HG03442 (cell line): ENCODE results near the gene ROBO1.

Experiments
- ATAC-seq: cut with Tn5 transposase; IDR thresholded peaks from one replicate; pipeline ENCODE4 v1.9.1; 2021; ENCODE audit warnings: mild to moderate bottlenecking, moderate library complexity; ENCODE audit not compliant: unreplicated experiment

The ROBO1 gene

DNA sequence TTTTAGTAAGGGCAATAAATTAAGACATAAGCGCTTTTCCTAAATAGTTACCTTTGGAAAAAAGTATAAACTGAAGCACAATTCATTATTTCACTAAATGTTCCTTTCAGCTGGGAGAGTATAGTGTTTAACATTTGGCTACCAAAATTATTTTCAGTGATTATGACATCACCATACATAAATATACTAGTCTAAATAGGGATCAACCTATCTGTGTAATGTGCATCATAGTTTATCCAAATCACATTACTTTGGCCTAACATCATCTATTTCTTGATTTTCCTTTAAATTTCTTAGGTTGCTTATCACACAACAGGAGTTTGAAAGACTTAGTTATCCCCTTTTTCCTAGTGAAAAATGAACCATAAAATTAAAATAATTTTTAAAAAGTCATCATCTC lies 738.9 kb downstream of the ROBO1 start:
- no peak for ATAC-seq

DNA sequence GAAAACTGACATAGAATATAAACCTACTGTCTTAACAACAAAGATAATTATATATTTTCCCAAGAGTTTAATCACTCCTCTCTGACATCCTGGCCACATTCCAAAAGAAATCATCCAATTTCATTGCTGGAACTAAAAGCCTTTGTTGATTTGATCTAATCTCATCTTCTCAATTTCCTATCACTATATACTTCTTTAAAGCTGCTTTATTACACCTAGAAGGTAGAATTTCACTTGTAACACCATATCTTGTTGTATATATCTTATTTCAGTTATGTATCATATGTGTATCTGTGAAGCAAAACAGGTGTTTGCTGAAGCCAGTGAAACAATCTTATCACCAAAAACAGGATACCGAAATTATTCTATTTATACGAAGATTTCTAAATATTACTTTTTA lies 740.2 kb downstream of the ROBO1 start:
- ATAC-seq, result no peak

DNA sequence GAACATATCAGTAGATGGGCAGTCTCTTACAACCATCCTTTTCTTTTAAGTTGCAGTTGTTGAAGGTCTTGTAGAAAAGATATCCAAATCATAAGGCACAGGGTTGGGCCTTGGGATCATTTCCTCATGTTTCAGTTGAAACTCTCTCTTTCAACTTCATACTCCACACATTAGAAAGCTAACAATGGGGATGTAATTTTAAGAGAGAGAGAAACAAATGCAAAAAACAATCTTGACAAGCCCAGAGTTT lies 747.9 kb downstream of the ROBO1 start:
- ATAC-seq, result no peak

DNA sequence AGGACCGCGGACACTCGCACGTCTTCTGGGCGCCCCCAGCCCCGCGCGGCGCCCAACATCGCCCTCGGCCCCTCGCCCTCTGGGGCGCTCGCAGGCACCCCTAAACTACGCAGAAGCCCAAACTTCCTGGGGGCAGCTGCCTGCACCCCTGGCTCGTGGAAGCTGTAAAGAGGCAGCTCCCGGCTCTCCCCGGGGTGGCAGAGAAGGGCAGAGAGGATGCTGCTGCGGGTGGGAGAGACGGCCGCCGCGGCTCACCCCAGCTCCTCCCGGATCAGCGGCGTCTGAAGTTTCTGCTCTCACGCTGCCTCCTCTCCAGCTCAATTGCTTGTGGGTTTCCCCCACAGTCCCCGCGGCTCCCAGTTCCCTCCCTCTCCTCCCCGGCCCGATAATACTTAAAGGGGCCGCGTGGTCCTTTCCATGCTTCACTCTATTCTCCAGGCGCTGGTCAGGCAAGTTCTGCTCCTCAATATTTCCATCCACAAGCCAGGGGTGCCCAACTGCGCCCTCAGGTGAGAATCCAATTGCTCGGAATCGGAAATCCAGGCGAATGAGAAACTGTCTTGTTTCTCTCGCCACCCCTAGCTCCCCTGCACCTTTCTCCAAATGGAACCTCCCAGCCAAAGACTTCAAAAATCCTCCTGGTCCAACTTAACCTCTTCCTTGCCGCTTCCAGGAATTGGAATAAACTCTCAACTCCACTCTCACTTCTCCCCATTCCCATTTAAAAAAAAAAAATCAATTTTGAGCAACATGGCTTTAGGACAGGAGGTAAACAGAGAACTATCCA lies 748.5 kb downstream of the ROBO1 start:
- no peak for ATAC-seq

DNA sequence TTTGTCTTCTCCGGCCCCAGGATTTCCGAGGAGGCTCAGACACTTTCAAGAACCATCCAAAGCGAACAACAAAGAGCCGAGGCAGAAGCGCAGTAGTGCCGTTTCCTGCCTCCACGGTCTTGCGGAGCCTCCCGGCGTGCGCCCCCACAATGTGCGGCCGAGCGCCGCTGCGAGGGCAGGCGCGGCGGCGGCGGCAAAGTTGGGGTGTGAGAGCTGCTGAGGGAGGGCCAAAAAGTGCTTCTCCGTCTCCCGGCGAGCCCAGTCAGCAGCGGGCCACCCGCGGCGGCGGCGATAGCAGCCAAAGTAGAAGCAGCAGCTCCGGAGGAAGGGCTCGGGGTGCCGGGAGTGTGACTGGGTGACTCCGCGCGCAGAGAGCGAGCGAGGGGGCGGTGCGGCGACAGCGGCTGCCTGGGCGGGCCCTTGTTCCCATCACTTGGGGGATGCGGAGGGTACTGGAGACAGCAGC lies 749.1 kb downstream of the ROBO1 start:
- ATAC-seq, result no peak

DNA sequence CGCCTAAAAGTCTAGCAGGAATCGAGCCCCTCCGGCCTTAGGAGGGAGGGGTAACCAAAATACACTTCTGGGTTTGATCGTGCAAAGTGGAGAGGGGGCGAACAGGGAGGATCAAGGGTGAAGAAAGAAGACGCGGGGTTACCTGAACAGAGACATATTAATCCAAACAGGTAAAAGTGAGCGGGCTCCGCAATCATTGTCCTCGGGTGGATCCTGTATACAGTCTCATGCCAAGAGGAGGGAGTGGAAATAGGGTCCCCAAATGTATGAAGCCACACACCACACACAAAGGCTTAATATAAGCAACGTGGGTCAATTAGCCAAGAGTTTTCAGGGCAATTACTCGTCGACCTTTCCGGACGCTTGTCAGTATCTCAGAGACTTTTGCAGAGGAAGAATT lies 749.5 kb downstream of the ROBO1 start:
- no peak for ATAC-seq

DNA sequence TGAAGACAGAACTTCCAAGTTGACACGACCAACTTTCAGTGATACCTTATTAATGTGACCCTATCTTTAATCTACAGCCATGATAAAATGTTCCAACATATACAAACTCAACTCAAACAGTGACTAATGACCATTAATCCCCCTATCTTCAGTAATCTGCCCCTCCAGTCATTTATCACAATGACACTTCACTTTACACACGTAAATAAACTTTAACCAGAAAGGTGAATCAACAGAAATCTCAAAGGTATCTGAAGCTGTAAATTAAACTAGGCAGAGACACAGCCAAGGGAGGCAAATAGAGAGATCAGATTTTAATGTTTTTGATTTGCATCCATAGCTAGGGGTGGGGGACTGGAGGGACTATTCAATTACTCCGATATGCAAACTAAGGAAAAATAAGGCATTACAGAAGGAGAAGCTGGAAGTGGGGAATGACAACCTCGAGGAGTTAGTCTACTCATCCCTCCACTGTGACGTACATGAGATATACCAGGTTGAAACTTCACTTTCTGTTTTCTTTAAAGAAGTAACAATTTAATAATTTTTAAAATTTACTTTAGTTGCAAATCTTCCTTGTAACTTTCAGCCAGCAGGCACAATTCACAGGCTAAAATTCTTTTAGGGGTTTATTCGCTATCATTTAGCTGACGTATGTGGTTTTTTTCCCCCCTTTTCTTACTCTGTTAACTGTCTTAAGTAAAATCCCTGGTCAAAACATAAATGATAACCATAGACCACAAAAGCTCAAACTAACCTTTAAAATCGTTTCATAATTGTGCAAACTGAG lies 751.0 kb downstream of the ROBO1 start:
- ATAC-seq, result no peak

DNA sequence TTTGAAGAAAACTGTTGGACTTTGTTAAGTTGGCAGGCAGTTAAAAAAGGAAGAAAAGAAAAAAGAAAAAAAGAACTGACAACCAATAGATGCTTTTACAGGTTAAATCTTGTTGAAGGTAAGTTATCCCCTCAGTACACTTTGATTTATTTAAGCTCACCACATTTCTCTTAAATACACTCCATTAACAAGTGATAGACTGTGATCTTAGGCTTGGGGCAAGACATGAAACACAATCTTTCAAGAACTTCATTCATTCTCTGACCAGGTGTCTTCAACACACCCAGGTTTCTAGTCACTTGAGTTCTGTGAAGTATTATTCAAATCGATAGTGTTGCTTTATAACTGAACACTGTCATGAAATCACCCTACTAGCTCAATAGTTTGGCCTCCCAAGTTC lies 751.9 kb downstream of the ROBO1 start:
- ATAC-seq, result no peak

DNA sequence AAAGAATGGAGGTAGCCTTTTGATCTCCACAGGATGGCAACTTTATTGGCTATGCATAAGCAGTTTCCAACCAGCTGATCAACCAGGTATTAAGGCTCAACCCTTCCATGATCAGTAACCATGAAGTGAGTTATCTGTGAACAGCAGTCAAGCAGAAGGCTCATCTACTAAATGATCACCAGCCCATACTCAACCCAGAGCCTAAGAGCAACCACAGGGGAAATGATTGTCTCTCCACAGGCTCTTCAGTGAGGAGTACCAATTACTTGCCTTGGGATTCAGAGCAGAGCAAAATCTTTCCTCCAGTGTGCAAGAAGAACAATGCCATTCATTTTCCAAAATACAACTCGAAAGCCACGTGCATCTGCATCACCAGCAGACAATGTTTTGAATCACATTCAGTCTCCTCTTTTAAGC lies 754.8 kb downstream of the ROBO1 start:
- ATAC-seq, result no peak

DNA sequence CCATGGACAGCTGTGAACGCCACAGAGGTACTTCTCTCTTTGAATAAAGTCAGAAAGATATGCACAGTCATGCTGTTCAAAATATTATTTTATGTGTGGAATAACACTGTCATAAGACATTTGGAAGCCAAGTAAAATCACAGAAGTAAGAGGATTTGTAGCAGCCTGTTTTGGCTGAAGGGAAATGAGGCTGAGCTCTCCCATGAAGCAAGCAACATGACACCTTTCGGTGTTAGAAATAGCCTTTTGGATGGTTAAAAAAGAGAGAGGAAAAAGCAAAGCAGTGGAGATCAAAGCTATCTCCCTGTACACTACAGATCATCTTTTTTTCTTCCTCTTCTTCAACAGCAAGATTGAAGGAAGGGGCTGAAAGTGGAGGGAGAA lies 755.3 kb downstream of the ROBO1 start:
- no peak for ATAC-seq

DNA sequence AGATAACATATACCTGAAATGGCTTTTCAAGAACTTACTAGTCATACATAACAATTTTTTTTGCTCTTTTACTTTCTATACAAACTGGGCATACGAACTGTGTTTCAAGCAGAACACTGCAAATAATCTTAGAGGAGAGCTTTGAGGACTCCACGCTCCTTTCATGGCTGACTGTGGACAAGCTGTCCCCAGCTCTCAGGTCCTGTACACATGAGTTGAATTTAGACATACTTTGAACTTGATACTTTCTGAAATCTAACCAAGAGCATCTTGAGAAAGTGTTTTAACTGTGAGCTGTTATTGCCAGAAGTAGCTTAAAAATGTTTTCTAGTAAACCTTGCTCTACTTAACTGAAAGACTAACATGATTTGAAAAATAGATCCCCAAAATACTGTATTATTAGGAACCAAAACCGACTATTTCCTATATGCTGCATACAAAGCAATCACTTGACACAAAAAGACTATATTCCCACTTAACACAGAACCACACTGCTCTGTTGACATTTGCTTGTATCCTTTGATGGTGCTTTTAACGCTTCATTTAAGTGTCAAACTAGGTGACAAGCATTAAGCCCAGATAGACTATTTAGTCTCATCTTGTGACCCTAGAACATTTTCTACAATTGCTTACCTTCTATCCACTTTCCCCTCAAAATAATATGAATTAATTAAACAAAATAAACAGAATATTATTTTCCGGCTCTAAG lies 755.8 kb downstream of the ROBO1 start:
- ATAC-seq, result no peak

DNA sequence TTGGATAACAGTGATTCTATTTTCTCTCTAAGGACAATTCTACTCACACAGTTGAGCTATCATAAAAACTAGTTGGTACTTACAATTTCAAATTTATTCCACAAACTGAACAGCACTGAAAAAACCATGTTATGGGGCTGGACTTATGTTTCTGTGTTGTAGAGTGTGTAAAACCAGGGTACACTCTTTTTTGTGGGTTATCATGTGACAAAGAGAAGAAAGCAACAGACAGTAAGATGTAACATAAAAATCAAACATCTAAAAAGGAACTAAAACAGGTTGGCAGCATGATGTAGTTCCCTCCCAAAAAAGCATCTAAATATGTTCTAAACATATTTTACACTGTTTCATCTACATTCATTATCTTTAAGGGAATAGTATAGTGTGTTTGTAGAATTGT lies 757.9 kb downstream of the ROBO1 start:
- ATAC-seq, result no peak

DNA sequence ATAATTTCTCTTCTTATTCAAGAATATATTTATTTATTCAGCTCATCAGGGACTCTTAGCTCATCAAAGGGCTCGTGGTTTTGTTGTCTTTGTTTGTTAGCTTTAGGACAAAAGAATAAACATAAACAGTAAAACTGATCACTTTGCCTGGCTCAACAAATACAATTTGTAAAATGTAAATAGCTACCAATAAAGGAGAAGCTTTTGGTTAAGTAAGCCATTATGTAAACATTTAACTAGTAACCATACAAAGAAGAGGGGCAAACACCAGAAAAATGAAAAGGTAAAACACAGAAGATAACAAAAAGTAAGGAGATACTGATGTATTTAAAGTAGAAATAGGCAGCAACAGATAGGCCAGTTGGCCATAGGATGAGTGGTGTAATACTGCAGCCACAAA lies 761.7 kb downstream of the ROBO1 start:
- no peak for ATAC-seq

DNA sequence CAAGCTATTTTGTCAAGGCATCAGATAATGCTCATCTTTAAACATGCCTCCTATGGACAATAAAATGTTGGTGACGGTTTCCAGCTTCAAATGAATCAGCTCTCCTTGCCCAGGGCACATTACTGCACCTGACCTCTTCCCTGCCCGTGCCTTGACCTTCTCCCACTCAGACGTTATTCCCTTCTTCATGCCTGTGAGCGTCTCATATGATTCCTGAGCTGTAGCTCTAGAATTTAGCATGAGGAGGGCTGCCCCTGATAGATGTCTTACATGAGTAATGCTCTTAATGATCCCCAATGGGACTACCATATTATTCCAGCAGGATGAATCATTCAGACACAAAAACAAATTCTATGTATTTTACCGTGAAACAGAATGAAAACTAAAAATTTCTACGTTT lies 762.7 kb downstream of the ROBO1 start:
- no peak for ATAC-seq

DNA sequence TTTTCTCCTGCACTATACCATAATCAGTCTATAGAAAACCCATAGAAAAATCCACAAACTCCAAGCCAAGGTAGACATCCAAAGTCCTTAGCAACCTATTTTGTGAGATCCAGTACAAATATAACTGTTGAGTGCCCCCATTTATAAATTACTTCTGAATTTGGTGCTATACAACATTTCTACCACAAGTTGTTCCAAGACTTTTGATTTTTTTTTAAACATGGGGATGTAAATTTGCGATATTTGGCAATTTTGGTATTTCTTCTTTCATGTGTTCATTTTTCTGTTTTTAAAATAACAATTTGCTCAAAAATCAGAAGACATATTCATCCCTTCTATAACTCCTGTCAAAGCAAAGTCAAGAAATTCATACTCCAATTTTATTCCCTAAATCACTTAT lies 763.8 kb downstream of the ROBO1 start:
- ATAC-seq, result no peak

DNA sequence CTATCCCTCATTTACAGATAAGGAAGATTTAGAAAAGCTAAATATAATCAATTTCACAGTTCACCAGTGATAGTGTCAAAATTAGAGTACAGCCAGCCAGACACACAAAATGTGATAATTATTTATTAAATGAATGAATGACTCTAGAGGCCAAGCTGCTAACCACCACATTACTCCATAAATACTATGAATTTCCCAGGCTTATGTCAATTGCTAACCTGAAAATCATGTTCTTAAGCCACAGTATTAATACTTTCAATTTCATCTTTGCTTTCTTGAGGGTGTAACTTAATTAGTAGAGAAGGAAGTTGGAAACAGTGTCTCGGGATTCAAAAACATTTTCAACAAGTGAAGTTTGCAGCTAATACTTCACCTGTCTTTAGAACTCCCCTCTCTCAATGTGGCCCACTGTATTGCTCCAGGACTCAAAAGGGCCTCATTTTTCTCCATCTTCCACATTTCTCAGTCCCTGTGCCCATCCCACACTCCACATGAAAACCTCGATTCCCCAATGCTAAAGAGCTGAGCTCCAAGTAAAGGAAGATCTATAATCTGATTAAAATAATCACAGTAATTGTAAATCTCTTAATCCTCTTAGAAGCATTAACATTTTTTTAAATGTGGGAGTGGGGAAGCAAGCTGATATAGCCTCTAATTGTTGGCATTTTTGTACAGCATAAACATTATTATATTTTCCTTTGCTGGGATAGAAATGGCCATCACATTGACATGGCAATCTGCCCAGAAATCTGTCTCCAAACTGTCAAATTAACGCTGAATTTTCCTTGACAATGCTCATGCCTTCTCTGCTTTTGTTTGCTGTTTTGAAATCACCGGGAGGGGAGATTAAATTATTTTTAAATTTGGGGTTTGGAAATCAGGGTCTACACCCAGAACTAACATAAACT lies 765.1 kb downstream of the ROBO1 start:
- no peak for ATAC-seq

DNA sequence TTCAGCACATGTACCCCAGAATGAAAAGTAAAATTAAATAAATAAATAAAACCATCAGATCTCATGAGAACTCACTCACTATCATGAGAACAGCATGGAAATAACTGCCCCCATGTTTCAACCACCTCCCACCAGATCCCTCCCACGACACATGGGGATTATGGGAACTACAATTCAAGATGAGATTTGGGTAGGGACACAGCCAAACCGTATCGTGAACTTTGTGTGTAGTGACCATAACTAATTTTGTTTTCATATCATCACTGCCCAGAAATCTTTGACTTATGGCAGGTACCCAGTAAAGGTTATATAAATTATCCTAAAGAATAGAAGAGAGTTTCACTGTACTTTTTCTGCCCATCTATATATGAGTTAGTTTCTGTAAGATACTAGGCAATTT lies 766.5 kb downstream of the ROBO1 start:
- ATAC-seq, result no peak

DNA sequence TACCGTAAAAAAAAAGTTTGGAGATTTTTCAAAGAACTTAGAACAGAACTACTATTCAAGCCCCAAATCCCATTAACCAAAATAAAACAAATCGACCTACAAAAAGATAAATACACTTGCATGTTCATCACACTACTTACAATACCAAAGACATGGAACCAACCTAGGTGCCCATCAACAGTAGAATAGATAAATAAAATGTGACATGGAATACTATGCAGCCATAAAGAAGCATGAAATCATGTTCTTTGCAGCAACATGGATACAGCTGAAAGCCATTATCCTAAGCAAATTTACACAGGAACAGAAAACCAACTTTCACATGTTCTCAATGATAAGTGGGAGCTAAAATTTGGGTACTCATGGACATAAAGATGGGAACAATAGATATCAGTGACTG lies 768.7 kb downstream of the ROBO1 start:
- ATAC-seq, result no peak

DNA sequence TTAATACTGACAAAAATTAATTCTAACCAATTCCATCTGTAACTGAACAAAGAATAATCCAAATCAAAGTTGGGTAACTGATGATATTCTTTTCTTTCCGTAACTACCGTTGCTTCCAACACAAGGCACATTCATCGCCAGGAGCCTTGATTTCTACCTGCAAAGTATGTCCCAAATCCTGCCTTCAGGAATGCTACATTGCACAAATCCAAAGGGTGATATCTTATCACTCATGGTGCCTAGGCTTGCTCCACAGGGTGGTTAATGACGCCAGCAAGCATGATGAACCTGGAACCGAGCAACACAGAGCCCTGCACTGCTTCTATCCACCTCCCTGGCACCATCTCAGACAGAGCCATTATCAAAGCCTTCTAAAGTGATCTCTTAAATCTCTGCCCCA lies 772.7 kb downstream of the ROBO1 start:
- ATAC-seq, result no peak

DNA sequence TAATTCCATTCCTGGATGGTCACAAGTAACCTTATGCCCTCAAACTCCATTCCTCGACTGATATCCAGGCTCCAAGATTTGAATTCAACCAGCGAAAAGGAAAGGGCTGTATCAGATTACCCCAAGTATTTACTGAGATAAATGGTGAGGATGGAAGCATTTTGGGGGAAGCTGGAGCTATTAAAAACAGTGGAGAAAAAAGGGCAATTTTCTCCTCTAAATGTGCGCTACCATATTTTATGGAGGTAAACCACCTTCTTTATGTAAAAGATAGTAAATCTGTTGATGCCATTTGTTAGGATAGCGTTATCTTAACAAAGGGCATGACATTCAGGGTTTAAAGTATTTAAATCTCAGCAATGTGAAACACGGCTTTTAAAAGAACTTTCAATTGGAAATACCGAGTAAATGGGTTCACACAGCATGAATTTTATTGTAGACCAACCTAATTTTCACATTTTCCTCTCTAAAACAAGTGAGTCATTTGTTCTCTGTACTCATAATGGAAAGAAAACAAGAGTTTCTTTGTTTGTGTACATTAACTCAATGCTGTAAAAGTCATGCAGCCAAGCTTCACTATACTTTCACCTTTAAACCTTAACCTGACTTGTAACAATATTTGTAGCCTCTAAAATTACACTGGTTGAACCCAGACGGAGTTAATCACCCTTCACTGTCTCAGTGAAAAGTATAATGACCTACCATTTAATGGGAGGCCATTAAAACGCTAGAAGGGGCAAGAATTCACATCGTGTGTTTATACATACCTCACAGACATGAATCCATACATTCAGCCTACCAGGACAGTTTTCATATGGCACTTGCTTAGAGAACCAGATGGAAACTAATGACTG lies 773.4 kb downstream of the ROBO1 start:
- no peak for ATAC-seq
